Measurements from ENCODE around the gene UGT2B7.
"Not testable (repeated sequence)": the region's sequence is repeated elsewhere in the genome, so short reads cannot be mapped to it uniquely, and the experiment has no call there.

Gene UGT2B7

DNA sequence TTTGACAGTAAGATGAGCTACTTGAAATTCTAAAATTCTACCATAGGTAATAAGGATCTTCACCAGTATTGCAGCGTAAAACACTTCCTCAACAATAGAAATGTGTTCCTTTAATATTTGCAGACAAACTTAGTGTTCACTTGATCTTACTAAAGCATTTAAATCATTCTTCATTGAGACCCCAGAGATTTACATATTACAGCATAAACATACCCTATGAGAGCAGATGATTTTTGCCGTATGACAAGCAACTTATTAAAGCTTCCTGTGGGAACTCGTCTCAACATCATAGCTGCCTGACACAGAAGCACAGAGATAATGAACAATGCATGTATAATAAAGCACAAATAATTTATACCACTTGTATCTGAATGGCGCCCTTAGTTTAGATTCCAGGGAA lies 3.6 kb downstream of the UGT2B7 start:
- H3K27me3 Mint-ChIP-seq, result no peaks in the 10 kb centered on the region
- intact Hi-C loops (cut with micrococcal nuclease), result no loop called here
- H3K4me1 Mint-ChIP-seq (ENCODE audit: low read depth), result no peaks in the 10 kb centered on the region
- H3K9me3 Mint-ChIP-seq, result no peaks in the 10 kb centered on the region
- H3K27ac Mint-ChIP-seq, result no peak overlapping the region
- no peaks in the 10 kb centered on the region for H3K36me3 Mint-ChIP-seq (ENCODE audit: low read depth)
- no peak overlapping the region for H3K4me3 Mint-ChIP-seq

DNA sequence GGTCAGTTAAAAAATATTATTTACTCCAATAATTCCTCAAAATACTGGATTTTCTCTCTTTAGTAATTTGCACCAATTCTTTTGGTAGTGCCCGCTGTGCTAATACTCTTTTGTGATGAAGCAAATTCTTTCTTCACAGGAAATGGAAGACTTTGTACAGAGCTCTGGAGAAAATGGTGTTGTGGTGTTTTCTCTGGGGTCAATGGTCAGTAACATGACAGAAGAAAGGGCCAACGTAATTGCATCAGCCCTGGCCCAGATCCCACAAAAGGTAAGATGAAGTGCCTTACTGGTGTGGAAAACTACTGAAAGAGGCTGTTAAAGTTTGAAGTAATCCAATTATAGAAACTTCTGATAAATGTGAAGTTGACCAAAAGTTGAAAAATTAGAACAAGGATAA lies 6.4 kb downstream of the UGT2B7 start:
- H3K27me3 Mint-ChIP-seq; H3K27ac Mint-ChIP-seq; H3K4me3 Mint-ChIP-seq; intact Hi-C loops (cut with micrococcal nuclease); H3K9me3 Mint-ChIP-seq; H3K4me1 Mint-ChIP-seq (ENCODE audit: low read depth); H3K36me3 Mint-ChIP-seq (ENCODE audit: low read depth): not testable (repeated sequence)

DNA sequence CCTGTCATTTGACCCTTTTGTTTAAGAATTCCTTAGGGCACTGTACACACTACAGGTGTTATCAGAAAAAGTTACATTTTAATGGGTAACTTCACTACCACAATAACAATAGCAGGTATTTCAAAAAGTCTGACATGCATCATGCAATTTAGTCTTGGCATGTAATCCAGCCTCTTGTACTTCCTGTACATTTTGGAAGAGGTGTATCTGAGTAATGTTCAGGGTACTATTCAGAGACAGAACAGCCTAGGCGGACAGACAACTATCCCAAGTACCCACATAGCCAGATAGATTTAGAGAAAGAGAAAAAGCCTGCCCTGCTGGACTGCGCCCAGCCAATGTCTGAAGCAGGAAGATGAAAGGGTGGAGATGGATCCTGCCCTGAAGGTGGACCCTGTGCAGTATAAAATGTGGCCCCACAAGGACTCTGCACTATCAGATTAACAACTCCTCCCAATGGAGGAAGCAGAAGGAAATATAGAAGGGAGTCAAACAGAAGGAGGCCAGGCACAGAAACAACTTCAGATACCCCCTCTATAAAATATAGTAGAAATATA lies 8.5 kb downstream of the UGT2B7 start:
- H3K9me3 Mint-ChIP-seq, result no peaks in the 10 kb centered on the region
- H3K27me3 Mint-ChIP-seq, result no peaks in the 10 kb centered on the region
- intact Hi-C loops (cut with micrococcal nuclease), result no loop called here
- H3K36me3 Mint-ChIP-seq (ENCODE audit: low read depth), result no peaks in the 10 kb centered on the region
- no peak overlapping the region for H3K4me3 Mint-ChIP-seq
- H3K4me1 Mint-ChIP-seq (ENCODE audit: low read depth), result no peaks in the 10 kb centered on the region
- H3K27ac Mint-ChIP-seq, result no peak overlapping the region

DNA sequence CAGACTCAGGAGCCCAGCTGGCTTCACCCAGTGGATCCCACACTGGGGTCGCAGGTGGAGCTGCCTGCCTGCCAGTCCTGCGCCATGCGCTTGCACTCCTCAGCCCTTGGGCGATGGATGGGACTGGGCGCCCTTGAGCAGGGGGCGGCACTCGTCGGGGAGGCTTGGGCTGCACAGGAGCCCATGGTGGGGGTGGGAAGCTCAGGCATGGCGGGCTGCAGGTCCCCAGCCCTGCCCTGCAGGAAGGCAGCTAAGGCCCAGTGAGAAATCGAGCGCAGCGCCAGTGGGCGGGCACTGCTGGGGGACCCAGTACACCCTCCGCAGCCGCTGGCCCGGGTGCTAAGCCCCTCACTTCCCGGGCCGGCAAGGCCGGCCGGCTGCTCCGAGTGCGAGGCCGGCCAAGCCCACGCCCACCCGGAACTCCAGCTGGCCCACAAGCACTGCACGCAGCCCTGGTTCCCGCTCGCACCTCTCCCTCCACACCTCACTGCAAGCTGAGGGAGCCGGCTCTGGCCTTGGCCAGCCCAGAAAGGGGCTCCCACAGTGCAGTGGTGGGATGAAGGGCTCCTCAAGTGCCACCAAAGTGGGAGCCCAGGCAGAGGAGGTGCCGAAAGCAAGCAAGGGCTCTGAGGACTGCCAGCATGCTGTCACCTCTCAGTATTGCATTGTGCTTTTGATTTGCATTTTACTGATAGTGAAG lies 19.0 kb downstream of the UGT2B7 start:
- H3K4me3 Mint-ChIP-seq; H3K27me3 Mint-ChIP-seq; intact Hi-C loops (cut with micrococcal nuclease); H3K27ac Mint-ChIP-seq; H3K4me1 Mint-ChIP-seq (ENCODE audit: low read depth); H3K9me3 Mint-ChIP-seq; H3K36me3 Mint-ChIP-seq (ENCODE audit: low read depth): not testable (repeated sequence)

DNA sequence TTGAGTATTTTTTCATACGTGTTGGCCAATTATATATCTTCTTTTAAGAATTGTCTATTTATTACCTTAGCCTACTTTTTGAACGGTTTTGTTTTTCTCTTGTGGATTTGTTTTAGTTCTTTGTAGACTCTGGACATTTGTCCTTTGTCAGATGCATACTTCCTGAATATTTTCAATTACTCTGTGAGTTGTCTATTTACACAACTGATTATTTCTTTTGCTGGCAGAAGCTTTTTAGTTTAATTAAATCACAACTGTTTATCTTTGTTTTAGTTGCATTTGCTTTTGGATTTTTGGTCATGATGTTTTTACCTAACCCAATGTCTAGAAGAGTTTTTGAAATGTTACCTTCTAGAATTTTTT lies 19.6 kb downstream of the UGT2B7 start:
- intact Hi-C loops (cut with micrococcal nuclease), result no loop called here
- Mint-ChIP-seq H3K4me3 (no peak overlapping the region), H3K36me3 (ENCODE audit: low read depth) (no peaks in the 10 kb centered on the region), H3K9me3 (no peaks in the 10 kb centered on the region), H3K27ac (no peak overlapping the region), H3K4me1 (ENCODE audit: low read depth) (no peaks in the 10 kb centered on the region), H3K27me3 (no peaks in the 10 kb centered on the region)

DNA sequence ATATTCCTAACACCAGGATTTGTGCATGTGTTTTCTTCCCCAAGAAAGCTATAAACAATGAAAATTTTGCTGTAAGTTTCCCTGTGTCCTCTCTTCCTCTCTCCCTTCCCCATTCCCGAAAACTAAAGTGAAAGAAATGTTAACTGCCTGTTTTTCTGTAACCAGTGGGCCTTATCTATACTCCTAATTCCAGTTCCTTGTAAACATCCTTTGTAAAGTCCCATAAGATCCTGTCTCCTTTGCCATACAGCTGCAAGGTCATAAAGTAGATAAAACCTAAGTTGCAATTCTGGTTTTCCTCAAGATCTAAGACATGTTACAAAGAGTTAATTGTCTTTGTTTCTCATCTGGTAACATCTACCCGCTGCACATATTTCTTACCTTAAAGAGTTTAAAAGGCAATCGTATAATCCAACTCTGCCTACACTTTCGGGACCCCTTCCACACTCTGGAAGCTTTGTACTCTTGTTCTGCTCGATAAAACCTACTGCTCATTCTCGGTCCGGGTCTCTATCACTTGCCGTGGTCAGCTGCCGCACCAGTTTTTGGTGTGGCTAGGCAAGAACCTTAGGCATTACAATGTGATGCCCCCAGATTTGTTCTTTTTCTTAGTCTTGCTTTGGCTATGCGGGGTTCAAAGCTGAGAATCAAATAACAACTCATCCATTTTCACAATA lies 20.5 kb downstream of the UGT2B7 start:
- no peaks in the 10 kb centered on the region for H3K4me1 Mint-ChIP-seq (ENCODE audit: low read depth)
- no peak overlapping the region for H3K27ac Mint-ChIP-seq
- no peaks in the 10 kb centered on the region for H3K27me3 Mint-ChIP-seq
- no peaks in the 10 kb centered on the region for H3K9me3 Mint-ChIP-seq
- H3K36me3 Mint-ChIP-seq (ENCODE audit: low read depth), result no peaks in the 10 kb centered on the region
- intact Hi-C loops (cut with micrococcal nuclease), result no loop called here
- no peak overlapping the region for H3K4me3 Mint-ChIP-seq

DNA sequence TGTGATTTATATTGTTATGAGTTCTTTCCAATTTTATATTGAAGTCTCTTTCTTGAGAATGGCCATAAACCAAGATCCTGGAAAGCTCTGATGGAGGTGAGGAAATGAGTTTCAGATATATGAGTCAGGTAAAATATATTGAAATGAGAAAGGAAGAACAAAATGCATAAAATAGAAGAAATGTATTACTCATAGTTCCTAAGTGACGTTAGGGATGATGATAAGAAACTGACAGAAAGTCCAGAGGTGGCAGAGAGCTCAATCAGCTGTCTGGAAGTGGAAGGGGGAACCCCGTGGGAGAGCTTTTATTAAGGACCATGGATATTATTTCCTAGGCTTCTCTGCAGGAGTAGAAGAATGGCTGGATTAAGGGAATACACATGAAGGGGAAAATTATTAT lies 24.6 kb downstream of the UGT2B7 start:
- H3K4me3 Mint-ChIP-seq, result no peak overlapping the region
- no peaks in the 10 kb centered on the region for H3K4me1 Mint-ChIP-seq (ENCODE audit: low read depth)
- no peaks in the 10 kb centered on the region for H3K36me3 Mint-ChIP-seq (ENCODE audit: low read depth)
- H3K9me3 Mint-ChIP-seq, result no peaks in the 10 kb centered on the region
- no peak overlapping the region for H3K27ac Mint-ChIP-seq
- intact Hi-C loops (cut with micrococcal nuclease), result no loop called here
- no peaks in the 10 kb centered on the region for H3K27me3 Mint-ChIP-seq

DNA sequence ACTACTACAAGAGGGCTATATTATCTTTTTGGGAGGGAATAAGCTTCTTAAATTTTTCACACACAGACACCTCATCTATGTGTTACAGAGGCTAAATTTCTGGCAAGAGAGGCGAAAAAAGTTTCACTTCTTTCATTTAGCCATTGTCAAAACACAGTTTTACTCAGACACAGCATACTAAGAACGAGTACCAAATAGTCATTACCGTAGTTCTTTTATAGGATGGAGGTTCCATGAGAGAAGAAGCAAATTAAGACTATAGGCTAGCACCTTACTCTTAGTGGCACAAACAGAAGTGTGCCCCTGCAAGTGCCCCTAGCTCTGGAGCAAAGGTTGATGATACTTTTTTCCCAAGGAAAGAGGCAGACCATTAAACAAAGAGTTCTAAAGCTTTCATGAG lies 26.2 kb downstream of the UGT2B7 start:
- Mint-ChIP-seq H3K9me3 (no peaks in the 10 kb centered on the region), H3K4me3 (no peak overlapping the region), H3K27me3 (no peaks in the 10 kb centered on the region), H3K36me3 (ENCODE audit: low read depth) (no peaks in the 10 kb centered on the region), H3K4me1 (ENCODE audit: low read depth) (no peaks in the 10 kb centered on the region), H3K27ac (no peak overlapping the region)
- intact Hi-C loops (cut with micrococcal nuclease), result no loop called here

DNA sequence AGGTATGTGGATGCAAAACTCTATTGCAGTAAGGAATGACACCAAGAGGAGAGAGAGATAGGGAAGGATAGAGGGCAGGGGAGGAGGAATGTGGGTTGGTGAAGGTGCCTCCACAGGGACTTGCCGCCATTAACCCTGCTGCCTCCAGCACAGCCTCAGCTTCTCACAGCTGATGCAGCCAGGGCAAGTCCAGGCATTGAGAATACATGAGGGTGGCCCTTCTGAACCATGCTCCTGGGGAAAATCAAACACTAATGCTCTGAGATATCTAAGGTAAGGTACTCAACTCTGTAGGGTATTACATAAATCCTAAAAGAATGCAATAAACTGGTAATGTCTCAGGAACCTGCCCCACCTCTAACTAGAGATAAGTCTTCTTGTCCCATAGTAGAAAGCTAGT lies 28.7 kb downstream of the UGT2B7 start:
- no peaks in the 10 kb centered on the region for H3K4me1 Mint-ChIP-seq (ENCODE audit: low read depth)
- no peak overlapping the region for H3K27ac Mint-ChIP-seq
- H3K36me3 Mint-ChIP-seq (ENCODE audit: low read depth), result no peaks in the 10 kb centered on the region
- intact Hi-C loops (cut with micrococcal nuclease), result no loop called here
- H3K4me3 Mint-ChIP-seq, result no peak overlapping the region
- H3K9me3 Mint-ChIP-seq, result no peaks in the 10 kb centered on the region
- no peaks in the 10 kb centered on the region for H3K27me3 Mint-ChIP-seq

DNA sequence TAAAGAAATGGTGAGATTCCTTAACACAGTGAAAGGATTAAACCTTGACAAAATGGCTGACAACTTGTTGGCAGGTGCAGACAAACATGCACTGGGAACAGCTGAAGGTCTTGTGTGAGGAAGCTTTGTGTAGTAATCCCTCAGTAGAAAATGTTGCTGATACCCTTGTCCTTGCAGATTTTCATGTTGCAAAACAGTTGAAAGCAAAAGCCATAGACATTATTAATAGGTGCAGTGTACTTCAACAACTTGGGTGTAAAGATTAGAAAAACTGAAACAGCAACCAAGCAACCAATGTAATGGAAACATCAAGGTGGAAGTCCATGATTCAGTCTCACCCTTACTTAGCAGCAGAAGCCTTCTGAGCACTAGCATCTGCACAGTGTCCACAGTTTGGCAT lies 29.8 kb downstream of the UGT2B7 start:
- no peaks in the 10 kb centered on the region for H3K27me3 Mint-ChIP-seq
- H3K27ac Mint-ChIP-seq, result no peak overlapping the region
- no peaks in the 10 kb centered on the region for H3K4me1 Mint-ChIP-seq (ENCODE audit: low read depth)
- no peak overlapping the region for H3K4me3 Mint-ChIP-seq
- no peaks in the 10 kb centered on the region for H3K36me3 Mint-ChIP-seq (ENCODE audit: low read depth)
- H3K9me3 Mint-ChIP-seq, result no peaks in the 10 kb centered on the region
- intact Hi-C loops (cut with micrococcal nuclease), result no loop called here

DNA sequence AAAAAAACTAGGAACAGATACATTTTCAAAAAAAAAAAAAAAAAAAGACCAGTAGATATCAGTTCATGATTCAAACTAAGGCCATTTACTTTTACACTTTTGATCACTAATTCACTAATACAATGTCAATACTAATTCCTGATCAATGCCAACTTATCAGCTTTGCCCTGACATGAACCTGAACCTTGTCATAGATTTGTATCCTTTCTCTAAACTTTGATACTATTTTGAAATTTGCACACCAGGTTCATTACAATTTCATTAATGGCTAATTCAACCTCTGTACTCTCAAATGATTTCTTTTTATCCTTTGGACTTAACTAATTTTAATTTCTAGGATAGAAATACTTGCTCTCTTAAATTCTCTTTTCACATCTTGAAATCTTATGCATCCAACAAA lies 37.7 kb downstream of the UGT2B7 start:
- intact Hi-C loops (cut with micrococcal nuclease), result no loop called here
- no peaks in the 10 kb centered on the region for H3K27me3 Mint-ChIP-seq

DNA sequence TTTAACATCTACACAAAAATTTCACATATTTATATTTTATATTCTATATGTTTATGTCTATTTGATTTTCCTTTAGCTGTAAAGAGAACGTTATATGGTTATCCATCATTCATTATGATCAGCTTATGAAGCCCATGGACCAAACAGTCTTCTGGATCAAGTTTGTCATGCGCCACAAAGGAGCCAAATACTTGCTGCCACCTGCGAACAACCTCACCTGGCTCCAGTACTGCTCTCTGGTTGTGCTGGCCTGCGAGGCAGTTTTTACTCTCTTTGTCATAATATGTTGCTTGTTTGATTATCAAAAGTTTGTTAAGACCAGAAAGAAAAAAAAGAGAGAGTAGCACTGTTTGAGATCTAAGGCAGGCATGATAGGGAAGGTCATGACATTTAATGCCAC lies 38.2 kb downstream of the UGT2B7 start:
- Mint-ChIP-seq H3K27ac (no peak overlapping the region), H3K4me3 (no peak overlapping the region), H3K27me3 (no peaks in the 10 kb centered on the region), H3K4me1 (ENCODE audit: low read depth) (no peaks in the 10 kb centered on the region), H3K9me3 (no peaks in the 10 kb centered on the region), H3K36me3 (ENCODE audit: low read depth) (no peaks in the 10 kb centered on the region)
- intact Hi-C loops (cut with micrococcal nuclease), result no loop called here

More for the DNA sequence above, 37.7 kb downstream of the UGT2B7 start:
- H3K27ac Mint-ChIP-seq, result no peak overlapping the region
- no peak overlapping the region for H3K4me3 Mint-ChIP-seq
- H3K9me3 Mint-ChIP-seq, result no peaks in the 10 kb centered on the region
- no peaks in the 10 kb centered on the region for H3K36me3 Mint-ChIP-seq (ENCODE audit: low read depth)
- no peaks in the 10 kb centered on the region for H3K4me1 Mint-ChIP-seq (ENCODE audit: low read depth)

DNA sequence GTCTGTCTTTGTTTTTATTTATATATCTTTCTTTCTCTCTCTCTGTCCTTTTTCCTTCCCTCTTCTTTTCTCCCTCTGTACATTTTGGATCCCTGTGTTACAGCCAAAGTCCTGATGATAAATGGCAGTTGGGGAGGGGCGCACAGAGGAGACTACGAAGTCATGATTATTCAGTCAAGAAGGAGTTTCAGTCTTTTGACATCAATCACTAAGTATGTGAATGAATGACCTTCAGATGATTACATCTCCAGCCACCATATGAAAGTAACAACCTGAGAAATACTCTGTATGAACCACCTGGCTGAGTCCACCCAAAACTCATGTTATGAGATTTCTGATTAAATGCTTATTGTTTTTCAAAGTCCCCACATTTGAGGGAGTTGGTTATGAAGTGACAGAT lies 45.0 kb downstream of the UGT2B7 start:
- Mint-ChIP-seq H3K27me3 (no peaks in the 10 kb centered on the region), H3K9me3 (no peaks in the 10 kb centered on the region), H3K27ac (no peak overlapping the region), H3K4me1 (ENCODE audit: low read depth) (no peaks in the 10 kb centered on the region), H3K4me3 (no peak overlapping the region), H3K36me3 (ENCODE audit: low read depth) (no peaks in the 10 kb centered on the region)
- intact Hi-C loops (cut with micrococcal nuclease), result no loop called here

DNA sequence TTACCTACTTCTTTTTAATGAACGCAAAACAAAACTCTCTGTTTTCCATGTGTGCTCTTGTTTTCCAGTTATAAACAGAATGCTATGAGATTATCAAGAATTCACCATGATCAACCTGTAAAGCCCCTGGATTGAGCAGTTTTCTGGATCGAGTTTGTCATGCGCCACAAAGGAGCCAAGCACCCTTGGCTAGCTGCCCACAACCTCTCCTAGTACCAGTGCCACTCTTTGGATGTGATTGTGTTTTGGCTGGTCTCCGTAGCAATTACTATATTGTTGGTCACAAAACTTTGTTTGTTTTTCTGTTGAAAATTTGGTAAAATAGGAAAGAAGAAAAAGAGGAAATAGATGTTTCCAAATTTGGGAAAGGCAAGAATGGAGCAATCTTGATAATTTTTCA lies 51.1 kb downstream of the UGT2B7 start:
- Mint-ChIP-seq H3K4me1 (ENCODE audit: low read depth) (no peaks in the 10 kb centered on the region), H3K27ac (no peak overlapping the region), H3K4me3 (no peak overlapping the region), H3K36me3 (ENCODE audit: low read depth) (no peaks in the 10 kb centered on the region), H3K27me3 (no peaks in the 10 kb centered on the region), H3K9me3 (no peaks in the 10 kb centered on the region)
- intact Hi-C loops (cut with micrococcal nuclease), result no loop called here

DNA sequence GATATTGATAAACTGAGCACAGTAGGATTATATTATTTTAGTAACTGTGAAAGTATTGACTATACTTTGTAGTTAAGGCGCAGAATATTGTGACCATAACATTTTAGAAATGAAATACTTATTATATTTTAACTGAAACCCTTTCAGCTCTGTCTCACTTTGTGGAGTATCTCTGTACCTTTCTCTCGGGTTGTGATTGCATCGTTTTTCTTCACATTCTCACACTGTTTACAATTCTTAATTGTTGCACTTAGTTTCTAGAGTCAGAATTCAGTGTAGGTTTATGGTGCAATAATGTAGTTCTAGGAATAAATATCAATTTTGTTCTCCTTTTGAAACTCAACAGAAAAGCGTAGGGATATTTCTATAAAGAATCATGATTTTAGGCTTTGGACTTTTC lies 57.7 kb downstream of the UGT2B7 start:
- Mint-ChIP-seq H3K4me3 (no peak overlapping the region), H3K27ac (no peak overlapping the region), H3K4me1 (ENCODE audit: low read depth) (no peaks in the 10 kb centered on the region), H3K9me3 (no peaks in the 10 kb centered on the region), H3K36me3 (ENCODE audit: low read depth) (no peaks in the 10 kb centered on the region), H3K27me3 (no peaks in the 10 kb centered on the region)
- intact Hi-C loops (cut with micrococcal nuclease), result no loop called here

Data from dendritic cell treated with granulocyte-macrophage colony-stimulating factor and Interleukin-4, amounts not matched to agents 40 ng/mL and 50 ng/mL, for 4 days (primary cell).